GM18861 (cell line): Measurements from ENCODE around the gene KATNAL2.
"Not testable (repeated sequence)": the region's sequence is repeated elsewhere in the genome, so short reads cannot be mapped to it uniquely, and the experiment has no call there.

Experiments used
- ATAC-seq: cut with Tn5 transposase; IDR thresholded peaks from one replicate; pipeline ENCODE4 v1.9.1; 2021; ENCODE audit not compliant: unreplicated experiment

Gene KATNAL2

DNA sequence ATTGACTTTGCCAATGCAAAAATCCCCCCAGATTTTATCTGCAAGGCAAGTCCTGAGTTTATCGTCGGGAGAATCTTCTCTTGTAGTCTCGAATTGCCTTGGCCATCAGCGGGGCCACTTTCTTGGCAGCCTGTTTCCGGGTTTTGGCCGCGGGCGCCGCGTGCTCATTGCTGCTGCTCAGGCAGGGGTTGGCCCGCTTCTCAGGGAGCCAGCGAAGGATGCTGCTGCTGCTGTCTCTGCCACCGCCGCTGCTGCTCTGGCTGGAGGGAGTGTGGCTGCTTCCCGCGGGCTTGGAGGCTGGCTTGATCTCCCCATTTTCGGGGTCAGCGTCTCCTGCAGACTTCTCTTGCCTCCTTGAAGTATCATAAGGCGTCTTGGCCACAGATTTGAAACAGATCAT, 115.5 kb downstream of the KATNAL2 start:
- no peak for ATAC-seq

DNA sequence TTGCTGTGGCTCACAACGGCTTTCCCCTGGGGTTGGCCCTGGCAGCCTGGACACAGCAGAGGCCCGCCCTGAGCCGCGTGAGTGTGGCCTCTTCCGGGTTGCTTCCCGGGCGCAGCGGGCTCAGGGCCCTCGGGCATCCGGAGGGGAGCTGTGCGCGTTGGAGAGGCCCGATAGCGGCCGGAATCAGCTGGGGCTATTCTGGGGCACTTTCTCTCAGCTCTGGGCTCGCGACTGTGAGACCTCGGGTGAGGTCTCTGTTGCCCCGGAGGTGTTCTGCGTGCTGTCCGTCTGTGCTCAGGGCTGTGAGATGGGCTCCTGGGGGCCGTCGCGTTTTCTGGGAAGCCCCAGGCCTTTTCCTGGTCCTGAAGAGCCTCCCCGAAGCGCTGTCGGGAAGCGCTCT, 117.2 kb downstream of the KATNAL2 start:
- not testable (repeated sequence) for ATAC-seq

DNA sequence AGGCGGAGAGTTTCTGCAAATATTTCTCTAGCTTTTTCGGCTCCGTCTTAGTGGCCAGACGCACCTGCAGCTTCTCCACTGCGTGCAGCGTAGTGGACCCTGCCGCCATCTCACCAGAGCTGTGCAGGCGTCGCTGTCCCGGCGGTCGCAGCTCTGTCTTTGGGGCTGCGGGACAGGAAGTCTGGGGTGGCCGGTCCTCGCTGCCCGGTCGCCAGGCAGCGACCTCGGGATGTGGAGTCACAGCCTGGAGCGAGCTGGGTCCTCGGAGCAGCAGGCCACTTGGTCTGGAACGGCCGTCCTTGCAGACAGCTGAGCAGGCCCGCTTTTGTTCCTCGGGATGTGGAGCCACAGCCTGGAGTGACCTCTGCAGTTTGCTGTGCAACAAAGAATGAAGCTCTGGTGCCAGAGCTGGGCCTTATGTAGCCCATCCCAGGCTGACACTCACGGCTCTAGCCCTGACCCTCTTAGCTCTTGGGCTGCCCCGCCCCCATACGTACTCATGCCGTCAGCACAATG, 117.8 kb downstream of the KATNAL2 start, which contains the start of gene ELOA2:
TSS of gene ELOA2 (minus strand) at position 466 of the 516 bp plus-strand sequence. CDS start at position 109, 357 bp downstream.
- ATAC-seq, result no peak

DNA sequence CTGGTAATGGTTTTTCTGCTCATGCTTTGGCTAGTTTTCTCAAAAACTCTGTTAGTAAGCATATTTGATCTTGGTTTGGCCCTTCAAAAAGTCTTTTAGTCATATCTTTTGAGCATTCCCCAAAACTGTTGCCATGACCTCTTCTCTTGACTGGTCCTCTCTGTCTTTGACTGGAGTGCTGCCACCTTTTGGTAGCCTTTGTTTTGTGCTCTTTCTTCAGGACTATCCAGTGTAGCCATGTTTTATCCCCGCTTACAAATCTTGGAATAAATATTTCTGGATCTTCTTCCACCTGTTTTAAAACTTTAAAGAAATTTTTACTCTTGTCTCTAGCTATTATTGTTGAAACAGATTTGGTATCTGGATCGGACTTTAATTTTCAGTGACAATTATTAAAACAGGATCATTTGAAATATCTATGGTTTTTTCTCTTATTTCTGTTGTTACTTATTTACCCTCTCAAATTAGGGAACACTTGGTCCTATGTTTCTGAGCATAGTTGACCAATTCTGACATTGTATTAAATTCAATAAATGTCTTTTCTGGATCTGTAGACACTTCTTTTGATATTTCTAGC, 119.0 kb downstream of the KATNAL2 start:
- no peak for ATAC-seq

DNA sequence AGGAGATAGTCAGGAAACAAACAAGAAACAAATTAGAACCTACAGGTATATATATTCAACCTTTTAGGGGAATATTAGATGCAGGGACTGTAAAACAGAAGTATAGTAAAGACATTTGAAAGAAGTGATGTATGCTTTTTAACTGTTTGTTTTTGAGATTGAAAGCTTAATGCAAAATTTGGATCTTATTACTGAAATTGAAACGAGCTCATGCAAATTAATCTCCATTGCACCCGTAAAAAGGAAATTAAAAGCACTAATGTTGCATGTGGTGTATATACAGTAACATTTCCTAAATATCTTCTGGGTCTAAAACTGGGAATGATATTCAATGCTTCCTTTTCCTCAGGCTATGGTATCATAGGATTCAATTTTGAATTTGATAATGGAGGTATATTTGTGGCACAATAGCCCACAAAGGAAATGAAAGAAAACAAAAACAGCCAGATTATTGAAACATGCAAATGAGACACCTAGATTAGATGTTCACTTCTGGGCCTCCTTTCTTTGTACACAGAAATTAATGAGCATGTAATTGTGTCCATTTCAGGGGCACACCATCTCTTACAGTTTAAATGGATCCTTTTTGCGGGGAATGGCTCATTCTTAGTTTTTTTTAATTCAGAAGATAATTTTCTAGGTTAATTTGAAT, 119.7 kb downstream of the KATNAL2 start:
- ATAC-seq, result no peak

DNA sequence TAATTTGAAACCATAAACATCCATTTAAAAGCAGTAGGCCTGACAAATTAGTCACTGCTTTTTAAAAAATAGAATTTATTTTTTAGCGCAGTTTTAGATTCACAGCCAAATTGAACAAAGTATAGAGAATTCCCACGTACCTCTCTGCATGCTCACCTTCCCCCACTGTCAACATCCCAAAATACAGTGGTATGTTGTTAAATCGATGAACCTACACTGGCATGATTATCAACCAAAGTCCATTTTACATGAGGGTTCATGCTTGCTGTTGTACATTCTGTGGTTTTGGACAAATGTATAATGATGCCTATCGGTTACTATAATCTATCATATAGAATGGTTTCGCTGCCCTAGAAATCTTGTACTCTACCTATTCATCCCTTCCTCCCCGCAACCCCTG, 123.6 kb downstream of the KATNAL2 start:
- ATAC-seq, result no peak

DNA sequence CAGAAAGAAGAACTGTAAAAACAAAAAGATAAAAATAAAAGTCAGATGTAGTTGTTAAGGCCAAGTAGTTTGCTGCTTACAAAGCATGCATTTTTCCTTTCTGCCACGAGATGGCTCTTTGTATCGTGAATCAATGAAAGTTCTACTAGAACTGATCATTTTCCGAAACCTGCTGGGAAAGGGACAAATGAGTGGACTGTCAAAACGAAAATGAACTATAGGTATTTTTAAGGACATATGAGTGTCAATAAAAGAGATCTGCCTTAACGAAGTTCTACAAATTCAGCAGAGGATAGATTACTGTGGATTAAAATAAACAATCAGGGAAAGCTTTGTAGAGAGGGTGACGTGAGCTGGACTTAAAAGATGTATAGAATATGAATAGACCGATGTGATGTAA, 133.1 kb downstream of the KATNAL2 start:
- peak; percentile 56 for ATAC-seq

DNA sequence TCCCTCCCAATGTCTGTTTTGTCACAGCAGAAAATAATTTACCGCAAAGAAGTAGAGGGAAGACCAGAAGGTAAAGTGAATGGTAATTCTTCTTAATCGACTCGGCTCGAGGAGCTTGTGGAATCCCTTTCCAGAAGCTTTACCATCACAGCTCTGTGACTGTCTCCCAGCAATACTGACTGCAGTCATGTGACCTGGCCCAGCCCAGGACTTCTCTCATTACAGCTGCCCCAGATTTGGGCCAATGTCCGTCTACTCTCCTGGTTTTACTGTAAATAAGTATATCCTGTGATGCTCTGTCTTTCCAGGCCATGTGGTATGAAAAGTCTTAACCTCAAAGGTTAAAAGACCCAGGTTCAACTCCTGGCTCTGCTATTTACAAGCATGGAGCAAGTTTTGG, 137.0 kb downstream of the KATNAL2 start:
- ATAC-seq, result no peak

DNA sequence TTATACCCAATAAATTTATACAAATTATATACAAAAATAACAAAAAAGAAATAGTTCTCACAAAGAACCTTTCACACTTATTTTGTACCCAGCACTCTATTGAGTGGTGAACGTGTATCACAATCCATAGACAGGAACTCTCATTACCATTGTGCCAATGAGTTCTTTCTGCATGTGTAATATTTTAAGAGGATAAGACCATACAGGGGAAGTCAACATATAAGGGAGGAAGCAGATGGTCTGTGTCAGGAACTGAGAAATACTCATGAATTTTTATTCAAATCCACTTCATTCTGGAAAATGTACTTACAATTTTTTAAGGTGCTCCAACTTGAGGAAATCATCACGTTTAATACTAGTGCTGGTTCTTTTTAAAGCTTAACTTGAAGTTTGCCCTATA, 145.1 kb downstream of the KATNAL2 start:
- ATAC-seq, result no peak

DNA sequence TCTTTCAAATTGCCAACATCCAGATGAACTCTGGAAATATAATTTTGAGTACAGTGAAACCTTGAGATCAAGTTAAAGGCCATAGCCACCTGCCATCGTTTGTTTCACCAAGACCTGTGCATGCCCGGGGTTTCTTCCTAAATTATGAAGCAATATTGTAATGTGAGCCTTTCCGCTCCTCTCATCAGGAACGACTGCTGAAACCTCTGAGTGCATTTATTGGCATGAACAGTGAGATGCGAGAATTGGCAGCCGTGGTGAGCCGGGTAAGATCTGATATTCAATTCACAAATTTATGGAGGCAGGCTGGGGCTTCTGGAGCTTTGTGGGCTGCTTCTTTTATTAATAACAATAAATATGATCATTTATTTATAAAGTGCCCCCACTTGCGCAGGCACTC, 145.7 kb downstream of the KATNAL2 start:
- ATAC-seq, result no peak

DNA sequence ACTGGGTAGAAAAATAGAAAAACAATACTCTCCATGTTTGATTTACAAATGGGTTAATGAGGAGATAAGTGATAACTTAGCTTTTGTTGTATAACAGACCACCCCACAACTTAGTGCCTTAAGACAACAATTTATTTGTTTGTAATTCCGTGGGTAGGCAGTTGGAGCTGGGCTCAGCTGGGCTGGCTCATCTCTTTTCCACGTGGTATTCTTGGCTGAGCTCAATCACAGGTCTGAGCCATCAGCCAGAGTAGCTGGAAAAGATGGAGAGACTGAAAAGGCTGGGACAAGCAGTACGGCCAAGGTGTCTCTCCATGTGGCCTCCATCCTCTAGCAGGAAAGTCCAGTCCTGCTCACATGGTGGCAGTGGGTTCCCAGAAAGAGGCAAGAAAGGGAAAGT, 150.2 kb downstream of the KATNAL2 start:
- no peak for ATAC-seq

DNA sequence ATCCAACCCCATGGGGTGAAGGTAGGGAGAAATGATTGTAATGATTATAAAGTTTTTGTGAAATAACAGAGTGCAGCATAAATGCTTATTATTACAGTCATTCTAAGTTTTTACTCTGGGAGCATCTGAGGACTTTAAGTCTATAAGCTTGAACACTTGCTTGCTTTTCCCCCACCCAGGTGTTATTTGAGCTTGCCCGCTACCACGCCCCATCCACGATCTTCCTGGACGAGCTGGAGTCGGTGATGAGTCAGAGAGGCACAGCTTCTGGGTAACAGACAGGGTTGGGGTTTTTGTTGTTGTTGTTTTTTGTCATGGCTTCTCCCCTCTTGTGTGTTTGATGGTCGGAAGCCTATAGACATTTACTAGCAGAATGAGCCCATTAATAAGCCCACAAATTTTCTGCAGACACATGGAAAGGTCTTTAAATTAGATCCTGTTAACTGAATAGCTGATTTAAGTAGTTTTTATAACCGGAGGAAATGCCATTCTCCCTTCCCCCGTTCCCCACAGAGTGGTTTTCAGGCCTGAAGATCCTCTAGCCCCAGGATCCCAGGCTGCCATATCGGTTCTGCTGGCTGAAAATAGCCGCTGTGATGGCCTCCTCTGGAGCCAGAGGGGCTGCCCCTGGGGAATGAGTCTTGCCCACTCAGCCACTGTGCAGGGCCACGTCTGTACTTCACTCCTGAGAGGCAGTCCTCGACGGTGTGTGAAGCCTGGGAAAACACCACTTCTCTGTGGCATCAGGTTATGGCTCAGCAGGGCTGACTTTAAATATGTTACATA, 157.9 kb downstream of the KATNAL2 start:
- ATAC-seq, result no peak

DNA sequence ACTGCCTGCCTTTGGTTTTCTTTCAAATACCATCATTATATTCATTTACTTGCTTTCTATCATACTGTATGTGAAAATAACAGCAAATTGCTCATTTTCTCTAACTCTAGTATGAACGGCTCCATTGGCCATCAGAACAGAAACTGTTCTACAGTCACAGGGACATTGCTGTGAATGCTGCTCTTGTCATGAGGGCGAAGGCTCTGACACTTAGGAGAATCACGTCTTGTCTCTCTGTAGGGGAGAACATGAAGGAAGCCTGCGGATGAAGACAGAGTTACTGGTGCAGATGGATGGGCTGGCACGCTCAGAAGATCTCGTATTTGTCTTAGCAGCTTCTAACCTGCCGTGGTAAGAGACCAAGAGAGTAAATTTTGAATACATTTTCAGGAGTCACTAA, 159.7 kb downstream of the KATNAL2 start:
- ATAC-seq, result no peak

DNA sequence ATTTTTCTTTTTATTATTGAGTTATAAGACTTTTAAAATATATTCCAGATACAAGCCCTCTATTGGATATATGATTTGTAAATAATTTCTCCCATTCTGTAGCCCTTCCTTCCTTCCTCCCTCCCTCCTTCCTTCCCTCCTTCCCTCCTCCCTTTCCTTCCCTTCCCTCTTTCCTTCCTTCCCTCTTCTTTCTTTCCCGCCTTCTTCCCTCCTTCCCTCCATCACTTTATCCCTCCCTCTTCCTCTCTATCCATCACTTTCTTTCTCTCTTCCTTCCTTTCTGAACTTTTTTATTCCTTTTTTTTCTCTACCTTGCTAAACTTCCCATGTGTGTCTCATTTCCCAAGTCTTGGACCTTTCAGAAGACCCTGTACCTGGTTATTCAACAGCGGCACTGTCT, 163.5 kb downstream of the KATNAL2 start:
- no peak for ATAC-seq

DNA sequence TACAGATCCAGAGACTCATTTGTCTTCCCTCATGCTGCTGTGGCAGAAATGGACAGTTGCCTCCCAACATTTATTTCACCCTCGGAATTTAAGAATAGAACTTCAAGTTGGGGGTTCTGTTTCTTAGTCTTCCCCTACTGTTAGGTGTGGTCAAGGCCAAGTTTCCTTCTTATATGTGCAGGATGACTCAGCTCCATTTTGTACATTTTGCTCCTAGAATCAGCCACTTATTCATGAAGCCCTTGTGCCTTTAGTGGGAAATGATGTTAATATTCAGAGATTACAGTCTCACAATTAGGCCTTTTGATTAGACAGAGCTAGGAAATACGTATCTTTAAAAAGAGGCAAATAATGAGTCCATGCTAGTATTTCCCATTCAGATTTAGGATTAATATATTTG, 164.2 kb downstream of the KATNAL2 start:
- no peak for ATAC-seq

DNA sequence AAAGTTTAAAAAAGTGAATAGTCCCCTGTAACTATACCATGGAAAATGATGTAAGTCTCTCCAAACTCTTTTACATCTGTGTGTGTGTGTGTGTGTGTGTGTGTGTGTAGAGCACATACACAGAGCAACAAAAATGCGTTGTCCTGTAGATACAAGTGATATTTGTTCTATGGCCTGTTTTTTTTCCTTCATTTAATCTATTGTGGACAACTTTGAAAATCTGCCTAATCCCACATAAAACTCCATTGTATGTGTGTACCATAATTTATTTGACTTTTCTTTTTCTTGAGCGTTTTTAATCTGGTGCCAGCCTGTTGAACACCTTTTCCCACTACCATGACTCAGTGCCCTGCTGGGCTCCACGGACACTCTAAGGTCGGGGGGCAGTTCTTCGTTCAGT, 170.3 kb downstream of the KATNAL2 start:
- ATAC-seq, result no peak

DNA sequence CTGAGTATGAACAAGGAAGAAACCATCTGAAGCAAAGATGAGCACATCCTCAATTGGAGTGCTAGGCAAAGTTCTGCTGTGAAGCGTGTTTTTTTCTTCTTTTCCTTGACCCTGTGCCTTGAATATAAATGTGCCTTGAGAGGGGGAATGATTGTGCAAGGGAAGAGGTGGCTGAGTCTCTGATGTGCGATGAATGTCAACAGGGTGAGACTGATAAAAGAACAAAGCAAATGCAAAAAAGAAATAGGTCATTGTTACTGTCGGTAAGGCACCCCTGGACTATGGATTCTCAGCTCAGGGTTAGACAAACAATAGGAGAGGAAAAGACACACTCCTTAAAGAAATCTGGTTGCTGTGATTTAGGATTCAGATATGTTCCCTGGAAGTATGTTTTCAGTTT, 178.4 kb downstream of the KATNAL2 start:
- ATAC-seq, result no peak

DNA sequence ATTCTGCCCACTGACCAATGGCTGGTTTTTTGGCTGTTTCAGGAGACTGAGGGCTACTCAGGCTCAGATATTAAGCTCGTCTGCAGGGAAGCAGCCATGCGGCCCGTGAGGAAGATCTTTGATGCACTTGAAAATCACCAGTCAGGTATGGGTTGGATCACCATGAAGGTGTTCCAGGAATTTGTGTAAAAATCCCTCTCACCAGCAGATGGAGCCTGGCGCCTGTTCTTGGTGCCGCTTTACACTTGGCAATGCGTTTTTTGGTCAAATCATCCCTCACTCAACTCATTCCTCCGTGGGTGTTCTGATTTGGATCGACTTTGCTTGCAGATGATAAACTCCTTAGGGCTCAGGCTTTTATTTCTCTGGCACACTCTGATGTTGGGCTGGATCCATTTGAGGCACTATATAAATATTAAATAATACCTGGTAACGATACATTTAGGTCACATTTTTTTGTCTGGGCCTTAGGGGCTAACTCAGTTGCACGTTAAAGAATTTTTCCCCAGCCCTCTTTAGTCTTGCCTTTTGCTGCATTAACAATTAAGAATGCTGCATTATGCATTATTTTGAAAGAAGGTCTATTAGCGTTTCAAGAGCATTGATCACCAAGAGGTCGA, 182.9 kb downstream of the KATNAL2 start:
- ATAC-seq, result no peak

DNA sequence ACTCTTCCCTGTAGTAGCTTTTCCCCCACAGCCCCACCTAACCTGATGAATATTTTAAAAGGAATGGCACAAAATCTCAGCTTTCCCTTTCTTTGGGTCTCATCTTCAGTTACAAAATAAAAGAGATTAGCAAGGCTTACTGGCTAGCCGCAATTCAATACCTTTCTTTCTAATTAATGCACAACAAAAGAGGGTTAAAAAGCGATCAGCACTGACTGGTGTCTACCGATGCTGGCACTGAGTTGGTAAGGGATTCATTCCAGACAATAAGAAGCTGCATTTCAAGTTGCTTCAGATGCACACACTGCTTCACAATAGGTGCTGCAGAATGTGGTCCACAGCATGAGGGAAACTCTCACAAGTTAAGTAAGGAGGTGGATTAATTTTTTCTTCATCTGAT, 191.0 kb downstream of the KATNAL2 start:
- no peak for ATAC-seq

DNA sequence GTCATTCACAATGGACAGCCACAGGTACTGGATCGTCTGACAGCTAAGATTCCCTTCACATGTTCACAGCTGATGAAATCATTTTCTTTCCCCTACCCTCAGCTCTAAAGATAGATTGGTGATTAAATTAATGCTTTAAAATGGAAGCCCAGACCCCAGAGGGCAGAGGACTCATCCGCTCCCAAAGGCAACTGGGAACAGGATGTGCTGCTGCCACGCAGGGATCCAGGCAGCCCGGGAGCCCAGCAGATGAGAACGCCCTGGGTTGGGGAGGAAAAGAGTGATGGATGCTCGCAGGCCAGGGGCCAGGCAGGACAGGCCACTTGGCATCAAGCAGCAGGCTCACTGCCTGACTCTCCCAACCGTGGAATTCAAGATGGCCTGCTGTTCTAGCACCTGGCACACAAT, 191.6 kb downstream of the KATNAL2 start:
- ATAC-seq, result no peak

DNA sequence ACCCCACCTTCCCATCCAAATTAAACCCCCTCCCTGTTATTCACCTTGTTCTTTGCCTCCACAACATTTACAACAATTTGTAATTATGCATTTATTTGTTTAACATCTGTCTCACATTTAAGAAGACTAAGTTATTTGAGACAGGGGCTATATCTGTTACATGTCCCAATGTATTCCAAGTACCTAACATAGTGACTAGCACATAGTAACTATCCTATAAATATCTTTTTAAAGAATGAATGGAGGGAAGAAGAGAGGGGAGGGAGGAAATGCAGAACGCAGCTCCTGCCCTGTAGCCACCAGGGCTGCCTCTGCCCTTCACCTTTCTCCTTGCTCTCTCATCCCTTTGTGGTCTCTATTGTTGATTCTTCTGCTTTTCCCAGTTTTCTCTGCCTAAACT, 192.3 kb downstream of the KATNAL2 start:
- ATAC-seq, result no peak
